H1 (cell line): Measurements from ENCODE around the gene TBCD.

Experiments
- ATF3 ChIP-seq: IDR thresholded peaks from 2 replicates; pipeline ENCODE4 v1.6.1; 2011; ENCODE audit warnings: low read depth, mild to moderate bottlenecking, low read length; ENCODE audit not compliant: insufficient read depth
- CTCF ChIP-seq, 3 experiments: IDR thresholded peaks; 1 replicate in 2 of 3; 2 replicates in 1 of 3; pipeline versions ENCODE4 v1.5.1 to v1.6.1; 2011; ENCODE audit warnings: low read length in 3 of 3, mild to moderate bottlenecking in 3 of 3, inconsistent platforms in 2 of 3, low read depth in 1 of 3, moderate library complexity in 1 of 3; ENCODE audit not compliant: insufficient read depth in 1 of 3; ENCODE audit errors: control extremely low read depth in 1 of 3
- EGR1 ChIP-seq: IDR thresholded peaks from 2 replicates; pipeline ENCODE4 v1.6.1; 2011; ENCODE audit warnings: low read depth, low read length, borderline replicate concordance
- EZH2 ChIP-seq: fragments of 200-600 bp; sonication (generic); IDR thresholded peaks from 2 replicates; pipeline ENCODE4 v1.7.1; 2012; ENCODE audit warnings: low read depth, mild to moderate bottlenecking, moderate library complexity, low read length, inconsistent platforms; ENCODE audit not compliant: severe bottlenecking
- JUND ChIP-seq: IDR thresholded peaks from 2 replicates; pipeline ENCODE4 v1.6.1; 2011; ENCODE audit warnings: mild to moderate bottlenecking, improper control_type of control experiment, low read length
- MAX ChIP-seq: IDR thresholded peaks from 2 replicates; pipeline ENCODE4 v1.6.1; 2012; ENCODE audit warnings: inconsistent platforms
- POLR2A ChIP-seq, 2 experiments: IDR thresholded peaks; 1 replicate in 1 of 2; 2 replicates in 1 of 2; pipeline ENCODE4 v1.6.1; 2011; ENCODE audit warnings: low read depth in 2 of 2, low read length in 2 of 2, mild to moderate bottlenecking in 2 of 2; ENCODE audit errors: control extremely low read depth in 1 of 2
- RXRA ChIP-seq: IDR thresholded peaks from 2 replicates; pipeline ENCODE4 v1.6.1; 2011; ENCODE audit warnings: low read depth, mild to moderate bottlenecking, low read length, moderate library complexity; ENCODE audit not compliant: insufficient read depth
- SUZ12 ChIP-seq: fragments of 200-600 bp; sonication (generic); IDR thresholded peaks from 2 replicates; pipeline ENCODE4 v1.6.1; 2012; ENCODE audit warnings: mild to moderate bottlenecking, inconsistent platforms, low read length, moderate library complexity, mixed read lengths

DNA sequence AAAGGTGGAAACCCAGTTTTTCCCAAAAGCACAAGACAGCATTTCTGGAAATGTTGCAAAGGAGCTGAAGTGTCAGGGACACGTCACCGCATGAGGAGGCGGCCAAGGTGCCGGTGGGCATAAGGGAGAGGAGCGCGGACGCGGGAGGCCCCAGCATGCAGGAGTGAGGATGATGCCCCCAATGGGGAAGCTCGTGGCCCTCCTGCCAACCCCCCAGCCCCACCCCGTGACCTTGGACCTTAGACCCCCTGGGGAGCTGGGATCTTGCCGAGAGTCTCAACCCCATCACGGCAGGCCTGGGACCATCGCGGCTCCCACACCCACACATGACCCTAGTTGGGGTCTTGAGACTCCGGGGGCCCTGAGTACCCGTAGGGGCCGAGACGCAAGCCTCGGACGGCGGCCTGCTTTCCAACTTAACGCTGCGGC is 208.1 kb downstream of the TBCD start:
- no peak for TF ChIP-seq CTCF (IDR thresholded peaks at IDR 0.05; ENCODE audit: control extremely low read depth in 1 of 3, insufficient read depth in 1 of 3, low read depth in 1 of 3, low read length in 3 of 3)
- no peak for TF ChIP-seq MAX
- no peak for TF ChIP-seq POLR2A (IDR thresholded peaks at IDR 0.05; ENCODE audit: control extremely low read depth in 1 of 2, low read depth in 2 of 2, low read length in 2 of 2)
- no peak for TF ChIP-seq JUND
- TF ChIP-seq EGR1 = no peak
- no peak for TF ChIP-seq ATF3
- TF ChIP-seq SUZ12 = no peak
- TF ChIP-seq EZH2 = no peak
- no peak for TF ChIP-seq RXRA
